ENCODE data around the gene PDHA1. TPM values are rescaled to one million over a fixed set of nuclear protein-coding genes. Genes with fewer than 3 reads are reported as not detected.

PDHA1 gene
- total and polyA plus RNA-seq, 2 of the 8 experiments (the other 6 are each of a cell fraction or from before 2014, with no cell fraction given), result 128 to 225 TPM

DNA sequence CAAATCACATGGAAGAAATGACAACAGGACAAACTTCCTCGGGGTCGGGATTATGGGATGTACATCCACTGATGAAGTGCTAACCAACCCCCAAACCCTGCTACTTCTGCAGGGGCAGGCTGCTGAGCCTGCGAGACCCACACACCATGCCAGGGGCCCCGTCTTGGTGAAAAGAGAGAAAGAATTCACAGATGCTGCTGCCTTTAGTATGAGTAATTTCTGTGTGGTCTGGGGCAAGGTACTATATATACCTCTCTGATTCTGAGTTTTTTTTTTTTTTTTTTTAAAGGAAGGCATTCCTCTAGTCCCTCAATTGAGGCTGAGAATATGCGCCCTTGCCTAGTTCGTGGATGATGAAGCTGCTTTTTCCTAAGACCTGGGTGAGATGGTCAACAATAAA lies 24.8 kb downstream of the PDHA1 start:
- Histone ChIP-seq H3K18ac (ENCODE audit: extremely low read depth, low read length) (no peak overlapping the region), H3K4me1 (replicated peaks in 1 of 4; ENCODE audit: control insufficient read depth in 3 of 4, insufficient read depth in 4 of 4, low read length in 3 of 4) (no peaks in the 10 kb centered on the region), H2BK5ac (ENCODE audit: low read depth, low read length) (no peak overlapping the region), H3K27me3 (replicated peaks in 1 of 4; ENCODE audit: control insufficient read depth in 3 of 4, extremely low read depth in 1 of 4, insufficient read depth in 3 of 4, low read length in 3 of 4) (no peaks in the 10 kb centered on the region), H2BK15ac (ENCODE audit: low read length) (no peak overlapping the region), H2BK120ac (replicated peaks; ENCODE audit: low read depth, low read length) (no peak overlapping the region), H3K9ac (replicated peaks in 1 of 4; ENCODE audit: extremely low read depth in 1 of 4, low read depth in 3 of 4, low read length in 3 of 4) (no peak overlapping the region), H3K27ac (ENCODE audit: low read depth, low read length) (no peak overlapping the region), H3K23me2 (ENCODE audit: low read depth, low read length) (peaks cover 9% of the 10 kb centered on the region; the same call in 1 of the 2 replicates), H3K9me3 (ENCODE audit: insufficient read depth in 2 of 2, low read depth in 1 of 2, low read length in 1 of 2) (no peaks in the 10 kb centered on the region), H4K91ac (replicated peaks; ENCODE audit: insufficient read length, low read length) (no peak overlapping the region), H2BK20ac (ENCODE audit: low read length) (no peak overlapping the region), H3K36me3 (ENCODE audit: control insufficient read depth in 2 of 4, insufficient read depth in 4 of 4, low read length in 3 of 4) (peaks cover 0 to 3% (median 0%) of the 10 kb centered on the region in 4 experiments; a peak in 1 of 8 replicates), H3K4ac (replicated peaks; ENCODE audit: insufficient read length, low read depth, low read length) (no peak overlapping the region), H3K4me3 (ENCODE audit: extremely low read depth in 1 of 4, insufficient read depth in 2 of 4, low read depth in 3 of 4, low read length in 4 of 4) (no peak overlapping the region), H3K14ac (ENCODE audit: insufficient read length) (no peak overlapping the region), H4K20me1 (replicated peaks in 1 of 2; ENCODE audit: control insufficient read depth in 1 of 2, insufficient read depth in 2 of 2, low read length in 2 of 2) (no peaks in the 10 kb centered on the region), H3K56ac (replicated peaks; ENCODE audit: insufficient read length, low read depth, low read length) (no peak overlapping the region), H2AFZ (ENCODE audit: low read length) (no peak overlapping the region), H2BK12ac (ENCODE audit: low read depth, low read length) (no peak overlapping the region), H3K79me2 (ENCODE audit: control insufficient read depth in 1 of 2, insufficient read depth in 2 of 2, low read length in 2 of 2) (no peaks in the 10 kb centered on the region), H2AK5ac (ENCODE audit: low read depth, low read length) (no peak overlapping the region), H4K8ac (ENCODE audit: extremely low read depth, insufficient read depth, low read length) (no peak overlapping the region), H3K23ac (ENCODE audit: insufficient read length) (no peak overlapping the region), H3K4me2 (ENCODE audit: insufficient read depth in 1 of 2, low read depth in 2 of 2, low read length in 2 of 2) (no peak overlapping the region), H4K5ac (ENCODE audit: insufficient read length, low read depth, low read length) (no peak overlapping the region), H3K79me1 (ENCODE audit: low read depth, low read length) (no peaks in the 10 kb centered on the region)
- CTCF ChIA-PET (ENCODE audit: partially characterized antibody), result interaction anchor here (0.6 kb wide), 1 partner anchor 42 kb away, joined by 3 read pairs; no protein-coding TSS in a partner anchor
- 88% methylated on average over 5 of the region's 6 CpGs; no CpG with 5 or more reads in 1 of the 2 experiments for WGBS, 2 experiments (ENCODE audit: extremely low coverage in 1 of 2, insufficient coverage in 1 of 2, insufficient read length in 1 of 2, insufficient replicate concordance in 2 of 2, low coverage in 1 of 2, low lambda C conversion rate in 2 of 2, missing lambda C conversion rate in 1 of 2)
- no peak for FAIRE-seq
- TF ChIP-seq SRF (IDR thresholded peaks at IDR 0.05; ENCODE audit: low read depth, low read length), result no peak
- no peak for DNase-seq (ENCODE audit: low read depth in 1 of 2, low spot score in 2 of 2)
- POLR2A ChIA-PET (ENCODE audit: partially characterized antibody), result no interaction called here

Measured in H1 (cell line).